Activated T-cell treated with anti-CD3 and anti-CD28 coated beads, Interleukin-2, amount 50 U/mL, for 4 hours (primary cell): ENCODE data around the gene KANSL2. TPM values are rescaled to one million over a fixed set of nuclear protein-coding genes. Genes with fewer than 3 reads are reported as not detected.
"Not testable (repeated sequence)": the region's sequence is repeated elsewhere in the genome, so short reads cannot be mapped to it uniquely, and the experiment has no call there.

Source experiments
- ATAC-seq, 2 donors: fragments of 200-7000 bp; cut with Tn5 transposase; one replicate each; pipeline ENCODE4 v1.10.0; 2021
- DNase-seq: peaks from one replicate; pipeline ENCODE4 v3.0.0-alpha.2; 2020
- H3K27me3 Mint-ChIP-seq: one replicate; pipeline ENCODE4 v1.8.0; 2021; ENCODE audit warnings: low read depth, mixed read lengths
- H3K36me3 Mint-ChIP-seq: one replicate; pipeline ENCODE4 v1.8.0; 2022; ENCODE audit warnings: mixed read lengths; ENCODE audit not compliant: insufficient read depth
- H3K4me1 Mint-ChIP-seq: one replicate; pipeline ENCODE4 v1.8.0; 2021; ENCODE audit warnings: low read depth, mixed read lengths
- H3K4me3 Mint-ChIP-seq: one replicate; pipeline ENCODE4 v1.8.0; 2021; ENCODE audit warnings: mild to moderate bottlenecking, moderate library complexity, mixed read lengths
- H3K9me3 Mint-ChIP-seq: one replicate; pipeline ENCODE4 v1.8.0; 2021; ENCODE audit warnings: mixed read lengths
- total RNA-seq, 3 donors: library from RNA; stranded (reverse); gene quantifications; one replicate each; pipeline ENCODE4 v1.2.1, GENCODE V29; 2021

Gene KANSL2
- total RNA-seq, 3 donors from 2014 or later = 47.9 to 68.1 (median 68.0) TPM

DNA sequence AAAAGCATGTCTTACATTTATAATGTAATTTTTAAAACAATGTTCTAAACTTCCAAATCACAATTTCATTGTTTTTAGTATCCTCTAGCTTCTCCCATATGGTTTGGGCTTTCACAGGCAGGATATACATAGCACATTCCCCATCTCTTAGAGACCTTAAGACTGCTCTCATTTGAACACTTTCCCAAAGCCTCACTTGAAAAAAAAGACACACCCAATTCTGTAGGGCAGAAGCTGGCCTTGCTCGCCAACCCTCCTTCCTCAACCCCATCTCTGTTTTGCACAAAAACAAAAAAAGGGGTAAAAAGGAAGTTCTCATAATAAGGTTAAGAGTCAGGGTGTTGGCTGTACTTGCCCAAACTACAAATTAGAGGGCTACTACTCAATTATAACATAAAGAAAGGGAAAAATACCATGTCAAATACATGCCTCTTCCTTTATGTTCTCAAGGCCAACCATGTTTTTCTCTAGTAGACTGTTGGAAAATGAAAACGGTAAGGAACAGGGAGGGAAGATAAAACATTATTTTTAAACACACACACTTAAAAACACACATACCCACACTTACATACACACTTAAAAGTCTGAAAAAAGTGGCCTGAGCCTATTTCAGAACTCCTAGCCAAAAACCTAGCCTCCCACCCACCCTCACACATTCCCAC is 9.9 kb upstream of the KANSL2 start:
- H3K36me3 Mint-ChIP-seq = peaks cover 61% of the 10 kb centered on the region
- no peaks in the 10 kb centered on the region for H3K9me3 Mint-ChIP-seq
- no peaks in the 10 kb centered on the region for H3K27me3 Mint-ChIP-seq
- no peak overlapping the region for H3K4me3 Mint-ChIP-seq
- DNase-seq (no peak), ATAC-seq (no peak)
- H3K4me1 Mint-ChIP-seq = peaks cover 10% of the 10 kb centered on the region

DNA sequence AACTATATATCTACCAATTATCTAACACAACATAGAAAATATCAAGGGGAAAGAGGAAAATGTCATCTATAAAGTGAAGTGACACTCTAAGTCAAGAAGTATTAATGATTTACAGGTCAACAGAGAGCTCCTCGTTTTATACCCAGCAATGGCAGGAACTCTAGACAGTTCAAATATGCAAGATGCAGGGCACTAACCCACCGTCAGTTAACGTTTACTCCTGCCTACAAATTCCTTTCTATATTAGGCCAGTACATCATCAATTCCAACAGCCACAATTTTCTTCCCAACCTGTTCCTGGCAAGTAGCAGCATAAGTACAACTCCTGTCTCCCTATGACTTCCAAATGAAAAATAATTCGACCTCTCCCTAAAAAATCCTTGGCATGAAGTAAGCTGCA is 9.0 kb upstream of the KANSL2 start:
- peaks cover 10% of the 10 kb centered on the region for H3K4me1 Mint-ChIP-seq
- no peaks in the 10 kb centered on the region for H3K9me3 Mint-ChIP-seq
- ATAC-seq = no peak
- no peak overlapping the region for H3K4me3 Mint-ChIP-seq
- no peaks in the 10 kb centered on the region for H3K27me3 Mint-ChIP-seq
- no peak for DNase-seq
- H3K36me3 Mint-ChIP-seq = peaks cover 55% of the 10 kb centered on the region

DNA sequence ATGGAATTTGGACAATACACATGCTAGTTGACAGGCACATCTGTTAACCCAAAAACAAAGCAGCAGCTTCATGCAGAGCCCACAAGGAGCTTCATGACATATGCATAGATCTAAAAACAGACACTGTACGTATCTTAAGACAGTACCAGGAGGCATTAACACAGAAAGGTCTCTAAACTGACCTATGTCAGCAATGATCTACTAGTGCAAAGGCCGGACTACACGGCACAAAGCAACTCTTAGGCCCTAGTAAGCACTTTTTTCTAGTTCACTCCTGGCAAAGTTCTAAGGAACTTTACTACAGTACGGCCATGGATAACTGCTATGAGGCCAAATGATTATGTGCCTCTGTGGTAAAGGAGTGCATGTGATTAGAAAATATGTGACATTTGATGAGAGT is 8.4 kb upstream of the KANSL2 start:
- H3K9me3 Mint-ChIP-seq = no peaks in the 10 kb centered on the region
- no peak for ATAC-seq
- H3K4me1 Mint-ChIP-seq = peaks cover 10% of the 10 kb centered on the region
- H3K36me3 Mint-ChIP-seq = peaks cover 50% of the 10 kb centered on the region
- H3K27me3 Mint-ChIP-seq = no peaks in the 10 kb centered on the region
- no peak overlapping the region for H3K4me3 Mint-ChIP-seq
- DNase-seq = no peak

DNA sequence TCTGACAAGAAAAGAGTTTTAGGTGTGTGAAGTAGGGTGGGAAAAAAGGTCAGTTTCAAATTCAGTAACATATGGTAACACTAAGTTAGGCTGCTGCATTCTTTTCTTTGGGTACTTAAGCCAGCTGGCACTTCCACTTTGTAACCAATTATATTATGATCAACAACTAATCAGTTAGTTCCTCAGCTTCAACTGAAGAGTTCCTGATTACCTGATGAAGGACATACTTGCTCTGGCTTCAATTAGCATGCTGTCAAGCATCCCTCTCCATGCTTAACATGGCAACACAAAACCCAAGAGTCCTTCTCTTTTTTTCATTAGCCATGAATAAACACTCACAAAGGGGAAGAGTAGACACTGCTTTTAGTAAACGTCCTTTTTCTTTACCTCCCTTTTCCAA is 6.8 kb upstream of the KANSL2 start:
- H3K4me3 Mint-ChIP-seq = no peak overlapping the region
- H3K9me3 Mint-ChIP-seq = no peaks in the 10 kb centered on the region
- ATAC-seq (no peak), DNase-seq (no peak)
- no peaks in the 10 kb centered on the region for H3K27me3 Mint-ChIP-seq
- H3K4me1 Mint-ChIP-seq = peaks cover 10% of the 10 kb centered on the region
- peaks cover 39% of the 10 kb centered on the region for H3K36me3 Mint-ChIP-seq

DNA sequence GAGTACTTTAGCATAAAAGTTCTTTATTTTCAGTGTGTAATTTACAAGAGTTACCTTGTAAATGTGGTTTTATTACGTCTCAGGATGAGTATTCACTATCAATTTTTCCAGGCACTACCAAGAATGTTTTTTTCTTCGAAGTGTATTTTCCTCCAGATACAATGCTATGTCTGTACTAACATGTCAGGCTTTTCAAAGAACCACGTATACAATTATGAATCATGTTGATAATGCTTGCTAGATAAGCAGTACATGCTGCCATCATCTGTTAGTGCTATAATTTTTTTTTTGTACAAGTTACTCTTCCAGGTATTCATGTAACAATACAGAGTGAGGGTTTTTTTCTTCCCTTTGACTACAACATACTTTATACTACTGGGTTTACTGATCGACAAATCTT is 5.6 kb upstream of the KANSL2 start:
- H3K27me3 Mint-ChIP-seq = no peaks in the 10 kb centered on the region
- peaks cover 29% of the 10 kb centered on the region for H3K36me3 Mint-ChIP-seq
- no peak overlapping the region for H3K4me3 Mint-ChIP-seq
- ATAC-seq (peak; percentile 36 to 71), DNase-seq (no peak)
- no peaks in the 10 kb centered on the region for H3K9me3 Mint-ChIP-seq
- peaks cover 10% of the 10 kb centered on the region for H3K4me1 Mint-ChIP-seq

DNA sequence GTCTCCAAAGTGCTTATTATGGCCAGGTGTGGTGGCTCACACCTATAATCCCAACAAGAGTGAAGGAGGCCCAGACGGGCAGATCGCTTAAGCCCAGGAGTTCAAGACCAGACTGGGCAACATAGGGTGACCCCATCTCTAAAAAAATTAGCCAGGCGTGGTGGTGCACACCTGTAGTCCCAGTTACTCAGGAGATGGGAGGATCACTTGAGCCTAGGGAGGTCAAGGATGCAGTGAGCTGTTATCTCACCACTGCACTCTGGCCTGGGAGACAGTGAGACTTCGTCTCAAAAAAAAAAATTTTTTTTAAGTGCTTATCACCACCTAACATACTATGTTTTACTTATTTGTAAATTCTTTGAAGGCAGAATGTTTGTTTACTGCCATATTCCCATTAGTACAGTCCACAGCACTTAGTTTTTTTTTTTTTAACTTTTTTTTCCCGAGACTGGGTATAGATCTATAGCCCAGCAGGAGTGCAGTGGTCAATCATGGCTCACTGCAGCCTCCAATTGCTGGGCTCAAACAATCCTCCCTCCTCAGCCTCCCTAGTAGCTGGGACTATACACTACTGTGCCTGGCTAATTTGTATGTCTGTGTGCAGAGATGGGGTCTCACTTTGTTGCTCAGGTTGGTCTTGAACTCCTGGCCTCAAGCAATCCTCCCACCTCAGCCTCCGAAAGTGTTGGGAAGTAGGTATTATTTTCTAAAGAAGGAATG is 4.7 kb upstream of the KANSL2 start:
- Mint-ChIP-seq H3K36me3 (peaks cover 28% of the 10 kb centered on the region), H3K9me3 (no peaks in the 10 kb centered on the region), H3K4me3 (no peak overlapping the region), H3K4me1 (peaks cover 10% of the 10 kb centered on the region), H3K27me3 (no peaks in the 10 kb centered on the region)
- ATAC-seq (no peak), DNase-seq (no peak)

DNA sequence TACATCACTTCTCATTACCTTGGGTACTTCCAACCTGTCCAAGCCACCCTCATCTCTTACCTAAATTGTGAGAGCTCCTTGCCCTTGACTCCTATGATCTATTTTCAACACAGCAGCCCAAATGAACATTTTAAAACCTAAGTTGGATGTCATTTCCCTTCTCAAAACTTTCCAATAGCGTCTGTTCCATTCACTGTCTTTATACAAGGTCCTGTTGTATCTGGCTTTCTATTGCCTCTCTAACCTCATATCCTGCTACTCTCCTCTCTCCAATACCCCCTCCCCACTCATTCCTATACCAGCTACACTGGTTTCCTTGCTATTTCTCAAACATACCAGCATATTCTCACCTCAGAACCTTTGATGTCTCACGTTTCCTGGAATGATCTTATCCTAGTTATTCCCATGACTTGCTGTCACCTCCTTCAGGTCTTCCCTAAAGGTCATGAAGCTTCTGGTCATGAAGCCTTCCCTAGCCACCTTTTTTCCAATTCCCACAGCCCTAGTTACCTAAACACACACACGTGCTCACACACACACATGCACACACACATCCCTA is 4.1 kb upstream of the KANSL2 start:
- Mint-ChIP-seq H3K36me3 (peaks cover 27% of the 10 kb centered on the region), H3K4me1 (peaks cover 13% of the 10 kb centered on the region), H3K4me3 (no peak overlapping the region), H3K9me3 (no peaks in the 10 kb centered on the region), H3K27me3 (no peaks in the 10 kb centered on the region)
- no peak for DNase-seq
- no peak for ATAC-seq

DNA sequence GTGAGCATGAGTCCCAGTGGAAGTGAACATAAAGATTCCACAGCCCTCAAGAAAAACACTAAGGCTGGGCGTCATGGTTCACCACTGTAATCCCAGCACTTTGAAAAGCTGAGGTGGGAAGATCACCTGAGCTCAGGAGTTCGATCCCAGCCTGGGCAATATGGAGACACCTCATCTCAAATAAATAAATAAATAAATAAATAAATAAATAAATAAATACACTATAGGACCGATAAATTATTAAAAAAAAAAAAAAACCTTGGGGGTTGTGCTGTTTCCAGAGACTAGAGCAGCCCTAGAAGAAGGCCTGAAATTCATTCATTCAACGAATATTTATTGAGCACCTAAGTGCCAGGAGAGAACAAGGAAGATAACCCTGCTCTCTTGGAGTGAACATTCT is 1.5 kb upstream of the KANSL2 start:
- Mint-ChIP-seq H3K36me3 (peaks cover 29% of the 10 kb centered on the region), H3K4me1 (peaks cover 33% of the 10 kb centered on the region), H3K27me3 (no peaks in the 10 kb centered on the region), H3K9me3 (no peaks in the 10 kb centered on the region), H3K4me3 (peak overlapping the region; percentile 47)
- no peak for ATAC-seq
- DNase-seq = no peak

DNA sequence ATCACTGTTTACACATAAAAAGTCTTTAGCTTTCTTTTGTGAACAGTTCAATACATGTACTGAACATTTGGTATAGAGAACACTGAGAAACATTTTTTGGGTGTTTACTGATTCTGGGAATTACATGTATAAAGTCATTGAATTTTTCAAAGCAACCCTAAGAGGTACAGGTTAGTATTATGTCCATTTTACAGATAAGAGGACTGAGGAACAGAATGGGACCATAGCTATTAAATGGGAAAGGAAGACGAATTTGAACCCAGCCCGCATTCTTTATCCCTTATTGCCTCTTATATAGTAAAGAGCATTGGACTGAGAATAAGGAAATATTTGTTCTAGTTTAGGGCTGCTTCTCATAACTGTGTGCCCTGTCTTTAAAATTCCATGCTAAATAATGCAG is 889 bp upstream of the KANSL2 start:
- peaks cover 31% of the 10 kb centered on the region for H3K36me3 Mint-ChIP-seq
- ATAC-seq = no peak

DNA sequence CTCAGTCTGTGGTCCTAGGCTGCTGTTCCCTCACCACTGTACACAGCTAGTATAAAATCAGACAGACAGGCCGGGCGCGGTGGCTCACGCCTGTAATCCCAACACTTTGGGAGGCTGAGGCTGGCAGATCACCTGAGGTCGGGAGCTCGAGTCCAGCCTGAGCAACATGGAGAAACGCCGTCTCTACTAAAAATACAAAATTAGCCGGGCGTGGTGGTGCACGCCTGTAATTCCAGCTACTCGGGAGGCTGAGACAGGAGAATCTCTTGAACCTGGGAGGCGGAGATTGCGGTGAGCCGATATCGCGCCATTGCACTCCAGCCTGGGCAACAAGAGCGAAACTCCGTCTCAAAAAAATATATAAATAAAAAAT is 481 bp upstream of the KANSL2 start:
- not testable (repeated sequence) for H3K9me3 Mint-ChIP-seq, DNase-seq, H3K27me3 Mint-ChIP-seq
- Mint-ChIP-seq H3K4me1 (peaks cover 37% of the 10 kb centered on the region), H3K4me3 (peak overlapping the region; percentile 99), H3K36me3 (peaks cover 30% of the 10 kb centered on the region)
- peak in 1 of 2 donors; percentile 0 for ATAC-seq

More for the DNA sequence above, 889 bp upstream of the KANSL2 start:
- Mint-ChIP-seq H3K4me1 (peaks cover 38% of the 10 kb centered on the region), H3K4me3 (peak overlapping the region; percentile 99), H3K27me3 (no peaks in the 10 kb centered on the region), H3K9me3 (no peaks in the 10 kb centered on the region)
- DNase-seq = no peak

DNA sequence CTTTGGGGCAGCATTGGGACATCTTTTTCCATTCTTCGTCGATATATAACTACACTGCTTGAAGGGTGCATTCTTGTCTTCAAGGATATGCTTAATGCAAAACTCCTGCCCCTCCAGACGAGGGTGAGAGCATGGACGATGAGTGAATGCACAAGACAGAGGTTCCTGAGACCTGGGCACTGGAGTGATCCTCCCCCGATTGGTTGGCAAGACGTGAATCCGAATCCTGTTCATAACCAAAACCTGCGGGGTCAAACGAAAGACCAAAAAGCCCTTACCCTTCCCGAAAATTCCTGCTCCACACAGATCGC is 684 bp downstream of the KANSL2 start:
- Mint-ChIP-seq H3K9me3 (no peaks in the 10 kb centered on the region), H3K36me3 (peaks cover 35% of the 10 kb centered on the region), H3K27me3 (no peaks in the 10 kb centered on the region), H3K4me1 (peaks cover 46% of the 10 kb centered on the region), H3K4me3 (peak overlapping the region; percentile 99)
- ATAC-seq (no peak), DNase-seq (peak; percentile 9)

DNA sequence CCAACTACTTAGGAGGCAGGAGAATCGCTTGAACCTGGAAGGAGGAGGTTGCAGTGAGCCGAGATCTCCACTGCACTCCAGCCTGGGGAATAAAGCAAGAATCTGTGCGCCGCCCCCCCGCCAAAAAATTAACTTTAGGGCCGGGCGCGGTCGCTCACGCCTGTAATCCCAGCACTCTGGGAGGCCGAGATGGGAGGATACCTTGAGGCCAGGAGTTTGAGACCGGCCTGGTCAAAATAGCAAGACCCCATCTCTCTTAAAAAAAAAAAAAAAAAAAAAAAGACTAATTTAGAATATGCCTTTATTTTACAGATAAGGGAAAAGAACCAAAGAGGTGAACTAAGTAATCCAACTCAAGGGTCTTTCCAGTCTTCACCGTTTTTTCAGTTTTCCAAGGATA is 1.2 kb downstream of the KANSL2 start:
- peaks cover 35% of the 10 kb centered on the region for H3K36me3 Mint-ChIP-seq
- no peaks in the 10 kb centered on the region for H3K27me3 Mint-ChIP-seq
- DNase-seq (no peak), ATAC-seq (no peak)
- H3K4me3 Mint-ChIP-seq = peak overlapping the region; percentile 99
- no peaks in the 10 kb centered on the region for H3K9me3 Mint-ChIP-seq
- H3K4me1 Mint-ChIP-seq = peaks cover 48% of the 10 kb centered on the region

DNA sequence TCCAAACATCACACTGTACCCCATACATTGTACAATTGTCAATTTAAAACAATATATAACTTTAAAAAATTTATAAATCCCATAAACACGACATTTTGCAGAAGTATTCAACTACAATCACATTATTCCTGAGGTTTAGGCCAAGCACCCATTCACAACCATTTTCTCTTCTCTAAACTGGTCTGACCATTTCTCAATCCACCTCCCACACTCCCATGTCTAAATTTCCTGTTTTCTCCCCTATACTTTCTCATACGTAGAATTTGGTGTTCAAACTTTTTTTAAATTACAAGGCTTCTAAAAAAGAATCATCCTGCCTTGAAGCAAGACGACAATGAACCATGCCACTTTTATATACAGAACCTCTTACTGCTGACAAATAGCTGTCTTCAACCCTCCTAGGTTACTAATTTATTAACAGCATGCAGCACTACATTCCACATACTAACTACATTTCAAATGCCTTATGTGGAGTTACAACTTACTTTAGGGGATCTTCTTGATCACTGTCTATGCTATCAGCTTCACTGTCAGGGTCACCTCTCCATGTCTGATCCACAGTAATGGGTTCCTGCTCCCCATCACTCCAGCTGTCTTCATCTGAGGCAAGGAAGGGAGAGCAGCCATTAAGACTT is 3.4 kb downstream of the KANSL2 start:
- peak overlapping the region; percentile 99 for H3K4me3 Mint-ChIP-seq
- DNase-seq (no peak), ATAC-seq (no peak)
- no peaks in the 10 kb centered on the region for H3K27me3 Mint-ChIP-seq
- peaks cover 35% of the 10 kb centered on the region for H3K36me3 Mint-ChIP-seq
- H3K9me3 Mint-ChIP-seq = no peaks in the 10 kb centered on the region
- peaks cover 53% of the 10 kb centered on the region for H3K4me1 Mint-ChIP-seq

DNA sequence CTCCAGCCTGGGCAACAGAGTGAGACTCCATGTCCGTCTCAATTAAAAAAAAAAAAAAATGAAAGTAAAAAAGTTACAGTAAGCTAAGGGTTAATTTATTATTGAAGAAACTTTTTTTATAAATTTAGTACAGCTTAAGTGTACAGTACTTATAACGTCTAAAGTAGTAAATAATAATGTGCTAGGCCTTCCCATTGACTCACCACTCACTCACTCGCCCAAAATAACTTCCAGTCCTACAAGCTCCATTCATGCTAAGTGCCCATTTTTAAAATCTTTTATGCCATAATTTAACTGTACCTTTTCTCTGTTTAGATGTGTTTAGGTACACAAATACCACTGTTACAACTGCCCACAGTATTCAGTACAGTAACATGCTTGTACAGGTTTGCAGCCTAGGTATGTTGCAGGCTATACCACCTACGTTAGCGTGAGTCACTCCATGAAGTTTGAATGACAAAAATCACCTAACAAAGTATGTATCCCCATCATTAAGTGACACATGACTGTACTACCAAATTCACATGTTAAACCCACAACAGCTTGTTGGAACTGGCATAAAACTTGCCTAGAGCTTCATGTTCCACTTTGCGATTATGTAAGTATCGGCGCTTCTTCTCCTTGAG is 10.7 kb downstream of the KANSL2 start:
- Mint-ChIP-seq H3K4me1 (peaks cover 13% of the 10 kb centered on the region), H3K9me3 (no peaks in the 10 kb centered on the region), H3K4me3 (no peak overlapping the region), H3K36me3 (peaks cover 24% of the 10 kb centered on the region), H3K27me3 (no peaks in the 10 kb centered on the region)
- peak; percentile 62 to 70 for ATAC-seq
- no peak for DNase-seq
